Measurements from ENCODE around the gene OR5M8. TPM values are rescaled to one million over a fixed set of nuclear protein-coding genes. Genes with fewer than 3 reads are reported as not detected.

The OR5M8 gene
- not detected in 2 replicates for total RNA-seq (2014; rRNA removed; shearing (Covaris generic))

- H3K9me3 ChIP-seq (replicated peaks): no peaks in the 10 kb centered on the region
- no peak within 1 kb of the TSS for H3K27ac ChIP-seq
- DNase-seq (ENCODE audit: low read depth in 1 of 2, low spot score in 2 of 2): no peak
- H3K27me3 ChIP-seq (replicated peaks): no peaks in the 10 kb centered on the region
- no peaks in the 10 kb centered on the region for H3K4me1 ChIP-seq (replicated peaks)
- H3K36me3 ChIP-seq: no peaks in the 10 kb centered on the region
- H3K4me3 ChIP-seq: no peak within 1 kb of the TSS
Observed at GRCh38 chr11:56491270-56491669, at the start of gene OR5M8. TSS of gene OR5M8 (minus strand) at chr11:56491370. CDS start at chr11:56491370, 0 bp downstream.

DNA sequence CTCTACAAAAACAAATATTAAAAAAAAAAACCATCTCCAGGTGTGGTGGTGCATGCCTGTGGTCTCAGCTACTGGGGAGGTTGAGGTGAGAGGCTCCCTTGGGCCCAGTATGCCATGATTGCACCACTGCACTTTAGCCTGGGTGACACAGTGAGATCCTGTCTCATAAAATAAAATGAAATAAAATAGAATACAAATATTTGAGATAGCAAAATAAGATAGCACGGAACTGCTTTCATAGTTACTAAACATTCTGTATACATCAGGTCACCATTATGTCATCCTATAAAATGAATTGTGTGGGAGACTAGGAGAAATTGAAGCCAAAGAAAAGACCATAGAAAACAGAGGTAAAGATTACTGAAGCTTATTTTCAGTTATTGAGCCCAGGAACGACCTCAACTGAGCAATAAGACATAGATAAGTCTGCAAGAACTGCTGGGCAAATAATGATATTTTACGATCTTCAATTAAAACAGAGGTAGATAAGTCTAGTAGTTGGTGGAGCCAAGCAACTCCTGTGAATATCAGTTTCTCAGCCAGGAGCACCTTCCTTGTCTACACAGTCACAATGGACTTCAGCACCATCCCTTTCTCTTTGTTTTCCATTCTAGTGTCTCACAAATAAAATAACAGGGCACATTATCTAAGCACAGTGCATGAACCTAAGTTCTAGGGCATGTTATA is 42.0 kb upstream of the OR5M8 start:
- no peaks in the 10 kb centered on the region for H3K9me3 ChIP-seq (replicated peaks)
- H3K27me3 ChIP-seq (replicated peaks): no peaks in the 10 kb centered on the region
- no peak for DNase-seq (ENCODE audit: low read depth in 1 of 2, low spot score in 2 of 2)
- H3K36me3 ChIP-seq: no peaks in the 10 kb centered on the region
- H3K27ac ChIP-seq: no peak overlapping the region
- no peak overlapping the region for H3K4me3 ChIP-seq
- H3K4me1 ChIP-seq (replicated peaks): no peaks in the 10 kb centered on the region

GRCh38 chr11:56531856-56532255 is 40.7 kb upstream of the OR5M8 start:
- H3K27me3 ChIP-seq (replicated peaks): no peaks in the 10 kb centered on the region
- H3K9me3 ChIP-seq (replicated peaks): no peaks in the 10 kb centered on the region
- no peak overlapping the region for H3K27ac ChIP-seq
- H3K36me3 ChIP-seq: no peaks in the 10 kb centered on the region
- no peaks in the 10 kb centered on the region for H3K4me1 ChIP-seq (replicated peaks)
- DNase-seq (ENCODE audit: low read depth in 1 of 2, low spot score in 2 of 2): no peak
- no peak overlapping the region for H3K4me3 ChIP-seq

GRCh38 chr11:56522008-56522407 is 30.8 kb upstream of the OR5M8 start:
- Histone ChIP-seq H3K4me3 (no peak overlapping the region), H3K27me3 (replicated peaks) (no peaks in the 10 kb centered on the region), H3K9me3 (replicated peaks) (no peaks in the 10 kb centered on the region), H3K27ac (no peak overlapping the region), H3K4me1 (replicated peaks) (no peaks in the 10 kb centered on the region), H3K36me3 (no peaks in the 10 kb centered on the region)
- DNase-seq (ENCODE audit: low read depth in 1 of 2, low spot score in 2 of 2): no peak

DNA sequence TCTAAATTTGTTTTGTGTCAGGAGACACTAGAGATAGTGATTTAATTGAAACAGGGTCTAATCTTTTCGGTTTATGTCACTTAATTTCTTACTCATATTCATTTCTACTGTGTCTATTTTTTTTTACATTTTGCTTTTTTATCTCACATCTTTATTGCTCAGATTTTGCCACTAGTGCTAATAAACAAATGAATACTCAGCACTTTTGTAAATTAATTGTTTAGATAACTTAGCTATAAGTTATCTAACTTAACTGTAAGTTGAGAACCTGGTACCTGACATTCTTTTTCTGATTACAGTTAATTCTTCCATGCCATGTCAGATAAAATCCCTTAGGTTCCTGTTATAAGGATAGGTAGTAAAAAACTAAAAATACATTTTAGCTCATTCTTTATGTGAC is 22.1 kb upstream of the OR5M8 start:
- Histone ChIP-seq H3K9me3 (replicated peaks) (no peaks in the 10 kb centered on the region), H3K36me3 (no peaks in the 10 kb centered on the region), H3K27me3 (replicated peaks) (no peaks in the 10 kb centered on the region), H3K4me1 (replicated peaks) (no peaks in the 10 kb centered on the region), H3K4me3 (no peak overlapping the region), H3K27ac (no peak overlapping the region)
- DNase-seq (ENCODE audit: low read depth in 1 of 2, low spot score in 2 of 2): no peak

DNA sequence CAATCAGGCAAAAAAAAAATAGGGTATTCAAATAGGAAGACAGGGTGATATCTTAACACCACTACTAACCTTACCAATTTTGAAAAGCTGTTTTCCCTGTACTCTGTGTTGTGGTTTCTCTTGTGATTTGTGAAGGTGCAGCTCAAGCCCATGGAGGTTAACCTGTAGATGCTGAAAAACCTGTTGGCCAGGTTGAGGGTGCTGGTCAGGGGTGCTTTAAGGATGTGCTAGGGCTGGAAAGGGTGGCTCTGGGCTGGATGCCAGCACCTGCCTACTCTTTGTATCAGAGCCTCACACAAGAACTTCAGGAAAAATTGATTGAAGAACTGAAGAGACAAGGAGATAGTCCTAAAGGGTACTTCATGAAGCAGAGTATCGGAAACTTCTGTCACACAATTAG is 18.3 kb upstream of the OR5M8 start:
- Histone ChIP-seq H3K9me3 (replicated peaks) (no peaks in the 10 kb centered on the region), H3K27me3 (replicated peaks) (no peaks in the 10 kb centered on the region), H3K27ac (no peak overlapping the region), H3K4me3 (no peak overlapping the region), H3K4me1 (replicated peaks) (no peaks in the 10 kb centered on the region), H3K36me3 (no peaks in the 10 kb centered on the region)
- DNase-seq (ENCODE audit: low read depth in 1 of 2, low spot score in 2 of 2): no peak

GRCh38 chr11:56497010-56497409 is 5.8 kb upstream of the OR5M8 start:
- Histone ChIP-seq H3K4me3 (no peak overlapping the region), H3K27me3 (replicated peaks) (no peaks in the 10 kb centered on the region), H3K27ac (no peak overlapping the region), H3K4me1 (replicated peaks) (no peaks in the 10 kb centered on the region), H3K9me3 (replicated peaks) (no peaks in the 10 kb centered on the region), H3K36me3 (no peaks in the 10 kb centered on the region)
- DNase-seq (ENCODE audit: low read depth in 1 of 2, low spot score in 2 of 2): no peak

GRCh38 chr11:56495117-56495516 is 3.9 kb upstream of the OR5M8 start:
- no peaks in the 10 kb centered on the region for H3K36me3 ChIP-seq
- no peaks in the 10 kb centered on the region for H3K27me3 ChIP-seq (replicated peaks)
- H3K4me1 ChIP-seq (replicated peaks): no peaks in the 10 kb centered on the region
- no peak for DNase-seq (ENCODE audit: low read depth in 1 of 2, low spot score in 2 of 2)
- H3K9me3 ChIP-seq (replicated peaks): no peaks in the 10 kb centered on the region
- no peak overlapping the region for H3K27ac ChIP-seq
- no peak overlapping the region for H3K4me3 ChIP-seq

DNA sequence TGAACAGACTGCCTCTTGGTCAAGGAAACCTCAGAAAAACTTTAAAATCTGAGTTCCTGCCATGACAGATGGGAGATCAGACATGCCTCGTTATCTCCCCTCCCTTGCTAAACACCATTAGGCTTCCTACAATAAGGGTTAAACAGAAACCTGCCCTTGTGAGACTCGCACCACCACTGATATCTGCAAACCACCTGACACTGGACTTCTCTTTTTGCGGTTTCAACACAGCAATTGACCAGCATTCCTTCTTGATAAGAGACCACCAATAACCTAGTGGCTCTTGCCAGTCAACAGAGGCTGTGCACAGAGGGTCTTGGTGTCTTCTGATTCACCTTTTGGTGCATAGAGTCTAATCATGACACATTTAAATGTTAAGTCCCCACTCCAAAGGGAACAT is 4.4 kb downstream of the OR5M8 start:
- Histone ChIP-seq H3K9me3 (replicated peaks) (peaks cover 4% of the 10 kb centered on the region; the same call in 1 of the 2 replicates), H3K27me3 (replicated peaks) (no peaks in the 10 kb centered on the region), H3K4me3 (no peak overlapping the region), H3K4me1 (replicated peaks) (no peaks in the 10 kb centered on the region), H3K36me3 (no peaks in the 10 kb centered on the region), H3K27ac (no peak overlapping the region)
- DNase-seq (ENCODE audit: low read depth in 1 of 2, low spot score in 2 of 2): no peak

GRCh38 chr11:56474729-56475235 is 16.4 kb downstream of the OR5M8 start:
- Histone ChIP-seq H3K27me3 (replicated peaks) (no peaks in the 10 kb centered on the region), H3K9me3 (replicated peaks) (no peaks in the 10 kb centered on the region), H3K4me3 (no peak overlapping the region), H3K27ac (no peak overlapping the region), H3K36me3 (no peaks in the 10 kb centered on the region), H3K4me1 (replicated peaks) (no peaks in the 10 kb centered on the region)
- no peak for DNase-seq (ENCODE audit: low read depth in 1 of 2, low spot score in 2 of 2)

- Histone ChIP-seq H3K4me3 (no peak within 1 kb of the TSS), H3K9me3 (replicated peaks) (no peaks in the 10 kb centered on the region), H3K36me3 (no peaks in the 10 kb centered on the region), H3K27ac (no peak within 1 kb of the TSS), H3K27me3 (replicated peaks) (no peaks in the 10 kb centered on the region), H3K4me1 (replicated peaks) (no peaks in the 10 kb centered on the region)
- DNase-seq (ENCODE audit: low read depth in 1 of 2, low spot score in 2 of 2): no peak
Observed at GRCh38 chr11:56473252-56473651, 17.9 kb downstream of the OR5M8 start, which contains the start of gene OR5M3. TSS of gene OR5M3 (minus strand) at chr11:56473352. CDS start at chr11:56470497, 2,855 bp downstream.

- Histone ChIP-seq H3K9me3 (replicated peaks) (no peaks in the 10 kb centered on the region), H3K27me3 (replicated peaks) (no peaks in the 10 kb centered on the region), H3K27ac (no peak overlapping the region), H3K4me3 (no peak overlapping the region), H3K4me1 (replicated peaks) (no peaks in the 10 kb centered on the region), H3K36me3 (no peaks in the 10 kb centered on the region)
- no peak for DNase-seq (ENCODE audit: low read depth in 1 of 2, low spot score in 2 of 2)
Observed at GRCh38 chr11:56457076-56457475, 34.1 kb downstream of the OR5M8 start.

GRCh38 chr11:56453521-56453920 is 37.6 kb downstream of the OR5M8 start:
- Histone ChIP-seq H3K4me3 (no peak overlapping the region), H3K36me3 (no peaks in the 10 kb centered on the region), H3K4me1 (replicated peaks) (no peaks in the 10 kb centered on the region), H3K9me3 (replicated peaks) (no peaks in the 10 kb centered on the region), H3K27ac (no peak overlapping the region), H3K27me3 (replicated peaks) (no peaks in the 10 kb centered on the region)
- no peak for DNase-seq (ENCODE audit: low read depth in 1 of 2, low spot score in 2 of 2)
